ENCODE measurements around the gene C22orf23. TPM values are rescaled to one million over a fixed set of nuclear protein-coding genes. Genes with fewer than 3 reads are reported as not detected.
"Not testable (repeated sequence)": the region's sequence is repeated elsewhere in the genome, so short reads cannot be mapped to it uniquely, and the experiment has no call there.

Gene C22orf23
- total RNA-seq, 1 donor from 2014 or later = 0.54 TPM

- Mint-ChIP-seq H3K27ac (ENCODE audit: unreplicated experiment) (peak overlapping the region; percentile 77), H3K4me1 (ENCODE audit: unreplicated experiment) (peaks cover 22% of the 10 kb centered on the region), H3K36me3 (ENCODE audit: low read depth, unreplicated experiment) (peaks cover 22% of the 10 kb centered on the region), H3K4me3 (ENCODE audit: unreplicated experiment) (no peak overlapping the region), H3K27me3 (ENCODE audit: unreplicated experiment) (peaks cover 7% of the 10 kb centered on the region), H3K9me3 (ENCODE audit: unreplicated experiment) (no peaks in the 10 kb centered on the region)
- DNase-seq (ENCODE audit: low spot score) = no peak
- TF ChIP-seq CTCF (IDR thresholded peaks at IDR 0.05; ENCODE audit: unreplicated experiment) = no peak
These were observed 13.7 kb upstream of the C22orf23 start for GRCh38 chr22:37967147-37967546.

DNA sequence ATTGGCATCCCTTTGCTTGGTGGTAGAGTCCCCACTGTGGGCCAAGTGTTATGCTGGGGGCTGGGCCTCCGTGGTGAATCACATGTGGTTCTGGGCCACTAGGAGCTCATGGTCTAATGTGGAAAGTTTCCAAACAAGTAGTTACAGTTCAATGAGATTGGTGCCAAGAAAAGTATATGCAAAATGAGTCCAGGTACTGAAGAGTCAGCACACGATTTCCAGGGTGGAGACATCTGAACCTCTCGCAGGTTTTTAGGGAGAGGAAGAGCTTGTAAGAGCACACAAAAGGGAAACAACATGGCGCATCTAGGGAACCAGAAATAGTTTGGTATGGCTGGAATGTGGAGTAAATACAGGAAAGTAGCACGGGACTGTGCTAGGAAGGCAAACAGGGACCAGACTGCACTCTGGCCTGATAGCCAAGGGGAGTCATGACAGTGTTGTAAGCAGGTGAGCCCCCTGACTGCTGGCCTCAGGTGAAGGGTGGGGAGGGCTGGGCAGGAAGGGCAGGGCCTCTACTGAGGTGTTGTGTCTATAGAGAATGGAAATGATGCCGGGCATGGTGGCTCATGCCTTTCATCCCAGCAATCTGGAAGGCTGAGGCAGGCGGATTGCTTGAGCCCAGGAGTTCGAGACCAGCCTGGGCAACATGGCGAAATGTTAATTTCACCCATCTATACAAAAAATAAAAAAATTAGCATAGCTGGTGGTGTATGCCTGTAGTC is 12.7 kb upstream of the C22orf23 start:
- no peak for DNase-seq (ENCODE audit: low spot score)
- H3K4me3 Mint-ChIP-seq (ENCODE audit: unreplicated experiment) = peak overlapping the region; percentile 12

GRCh38 chr22:37961062-37961461 is 7.7 kb upstream of the C22orf23 start:
- TF ChIP-seq CTCF (IDR thresholded peaks at IDR 0.05; ENCODE audit: unreplicated experiment) = no peak
- Mint-ChIP-seq H3K27ac (ENCODE audit: unreplicated experiment) (no peak overlapping the region), H3K4me3 (ENCODE audit: unreplicated experiment) (no peak overlapping the region), H3K4me1 (ENCODE audit: unreplicated experiment) (peaks cover 4% of the 10 kb centered on the region), H3K36me3 (ENCODE audit: low read depth, unreplicated experiment) (peaks cover 38% of the 10 kb centered on the region), H3K9me3 (ENCODE audit: unreplicated experiment) (no peaks in the 10 kb centered on the region), H3K27me3 (ENCODE audit: unreplicated experiment) (peaks cover 3% of the 10 kb centered on the region)
- DNase-seq (ENCODE audit: low spot score) = no peak

More for the DNA sequence above, 12.7 kb upstream of the C22orf23 start:
- Mint-ChIP-seq H3K27ac (ENCODE audit: unreplicated experiment) (peak overlapping the region; percentile 33), H3K36me3 (ENCODE audit: low read depth, unreplicated experiment) (peaks cover 27% of the 10 kb centered on the region), H3K9me3 (ENCODE audit: unreplicated experiment) (no peaks in the 10 kb centered on the region), H3K27me3 (ENCODE audit: unreplicated experiment) (peaks cover 5% of the 10 kb centered on the region), H3K4me1 (ENCODE audit: unreplicated experiment) (peaks cover 22% of the 10 kb centered on the region)
- TF ChIP-seq CTCF (IDR thresholded peaks at IDR 0.05; ENCODE audit: unreplicated experiment) = no peak

- no peak for DNase-seq (ENCODE audit: low spot score)
- Mint-ChIP-seq H3K27ac (ENCODE audit: unreplicated experiment) (no peak overlapping the region), H3K36me3 (ENCODE audit: low read depth, unreplicated experiment) (peaks cover 40% of the 10 kb centered on the region), H3K27me3 (ENCODE audit: unreplicated experiment) (peaks cover 3% of the 10 kb centered on the region), H3K4me1 (ENCODE audit: unreplicated experiment) (peaks cover 7% of the 10 kb centered on the region), H3K9me3 (ENCODE audit: unreplicated experiment) (no peaks in the 10 kb centered on the region), H3K4me3 (ENCODE audit: unreplicated experiment) (peak overlapping the region; percentile 62)
- TF ChIP-seq CTCF (IDR thresholded peaks at IDR 0.05; ENCODE audit: unreplicated experiment) = no peak
These were observed 5.9 kb upstream of the C22orf23 start for GRCh38 chr22:37959231-37959825.

DNA sequence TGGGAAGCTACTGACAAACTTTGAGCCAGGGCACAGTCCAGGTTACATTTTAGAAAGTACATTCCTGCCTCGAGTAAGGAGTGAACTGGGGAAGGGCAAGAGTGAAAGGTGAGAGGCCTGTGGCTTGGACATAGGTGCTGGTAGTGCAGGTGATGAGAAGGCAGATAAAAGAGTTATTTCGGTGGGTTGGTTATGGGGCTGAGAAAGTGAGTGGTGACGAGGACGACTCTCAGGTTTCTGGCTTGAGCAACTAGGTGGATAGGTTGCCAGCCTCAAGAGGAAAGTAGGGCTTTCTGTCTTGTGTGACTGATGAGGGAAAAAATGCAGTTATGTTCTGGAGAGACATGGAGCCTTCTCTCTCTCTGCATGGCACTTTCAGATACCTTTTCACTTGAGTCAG is 3.8 kb upstream of the C22orf23 start:
- no peak for TF ChIP-seq CTCF (IDR thresholded peaks at IDR 0.05; ENCODE audit: unreplicated experiment)

GRCh38 chr22:37955825-37956397 is 2.5 kb upstream of the C22orf23 start:
- Mint-ChIP-seq H3K36me3 (ENCODE audit: low read depth, unreplicated experiment) (peaks cover 33% of the 10 kb centered on the region), H3K4me1 (ENCODE audit: unreplicated experiment) (peaks cover 26% of the 10 kb centered on the region)
- not testable (repeated sequence) for H3K27ac Mint-ChIP-seq (ENCODE audit: unreplicated experiment); H3K9me3 Mint-ChIP-seq (ENCODE audit: unreplicated experiment); DNase-seq (ENCODE audit: low spot score); H3K4me3 Mint-ChIP-seq (ENCODE audit: unreplicated experiment); H3K27me3 Mint-ChIP-seq (ENCODE audit: unreplicated experiment)

More for the DNA sequence above, 3.8 kb upstream of the C22orf23 start:
- Mint-ChIP-seq H3K4me3 (ENCODE audit: unreplicated experiment) (no peak overlapping the region), H3K4me1 (ENCODE audit: unreplicated experiment) (peaks cover 21% of the 10 kb centered on the region), H3K27me3 (ENCODE audit: unreplicated experiment) (peaks cover 8% of the 10 kb centered on the region), H3K27ac (ENCODE audit: unreplicated experiment) (no peak overlapping the region), H3K9me3 (ENCODE audit: unreplicated experiment) (no peaks in the 10 kb centered on the region), H3K36me3 (ENCODE audit: low read depth, unreplicated experiment) (peaks cover 40% of the 10 kb centered on the region)
- DNase-seq (ENCODE audit: low spot score) = no peak
